GM10266 (cell line): ENCODE results near the gene TUFM.
"Not testable (repeated sequence)": the region's sequence is repeated elsewhere in the genome, so short reads cannot be mapped to it uniquely, and the experiment has no call there.

Experiments used
- DNase-seq: peaks from one replicate; pipeline ENCODE4 v3.0.0; 2012; ENCODE audit errors: extremely low spot score
- TF ChIP-seq, protein P1 (sequence below): IDR thresholded peaks from 2 replicates; pipeline ENCODE4 v1.5.1; 2012; ENCODE audit warnings: mild to moderate bottlenecking, low read depth; ENCODE audit not compliant: control insufficient read depth, insufficient read depth; ENCODE audit errors: missing control alignments

The TUFM gene

DNA sequence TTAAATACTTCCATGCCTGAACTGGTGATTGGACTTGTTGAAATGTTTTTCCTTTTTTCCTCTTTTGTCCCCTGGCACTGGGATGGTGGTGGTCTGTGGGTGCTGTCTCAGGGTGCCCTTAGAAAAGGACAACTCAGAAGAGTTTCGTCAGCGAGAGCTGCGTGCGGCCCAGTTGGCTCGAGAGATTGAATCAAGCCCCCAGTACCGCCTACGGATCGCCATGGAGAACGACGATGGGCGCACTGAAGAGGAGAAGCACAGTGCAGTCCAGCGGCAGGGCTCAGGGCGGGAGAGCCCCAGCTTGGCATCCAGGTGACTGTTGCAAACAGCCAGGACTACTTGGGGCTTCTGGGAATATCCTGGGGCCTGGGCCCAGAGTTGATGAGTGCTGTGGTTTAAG is 16.4 kb downstream of the TUFM start:
- TF ChIP-seq, protein P1, sequence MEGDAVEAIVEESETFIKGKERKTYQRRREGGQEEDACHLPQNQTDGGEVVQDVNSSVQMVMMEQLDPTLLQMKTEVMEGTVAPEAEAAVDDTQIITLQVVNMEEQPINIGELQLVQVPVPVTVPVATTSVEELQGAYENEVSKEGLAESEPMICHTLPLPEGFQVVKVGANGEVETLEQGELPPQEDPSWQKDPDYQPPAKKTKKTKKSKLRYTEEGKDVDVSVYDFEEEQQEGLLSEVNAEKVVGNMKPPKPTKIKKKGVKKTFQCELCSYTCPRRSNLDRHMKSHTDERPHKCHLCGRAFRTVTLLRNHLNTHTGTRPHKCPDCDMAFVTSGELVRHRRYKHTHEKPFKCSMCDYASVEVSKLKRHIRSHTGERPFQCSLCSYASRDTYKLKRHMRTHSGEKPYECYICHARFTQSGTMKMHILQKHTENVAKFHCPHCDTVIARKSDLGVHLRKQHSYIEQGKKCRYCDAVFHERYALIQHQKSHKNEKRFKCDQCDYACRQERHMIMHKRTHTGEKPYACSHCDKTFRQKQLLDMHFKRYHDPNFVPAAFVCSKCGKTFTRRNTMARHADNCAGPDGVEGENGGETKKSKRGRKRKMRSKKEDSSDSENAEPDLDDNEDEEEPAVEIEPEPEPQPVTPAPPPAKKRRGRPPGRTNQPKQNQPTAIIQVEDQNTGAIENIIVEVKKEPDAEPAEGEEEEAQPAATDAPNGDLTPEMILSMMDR = no peak
- DNase-seq = no peak

GRCh38 chr16:28826141-28826540 is 20.0 kb downstream of the TUFM start:
- TF ChIP-seq, protein P1 = no peak
- no peak for DNase-seq

- TF ChIP-seq, protein P1 = no peak
- no peak for DNase-seq
These were observed 21.5 kb downstream of the TUFM start for GRCh38 chr16:28824717-28824973.

- DNase-seq = peak; percentile 98
- TF ChIP-seq, protein P1 = peak; percentile 16
These were observed 22.1 kb downstream of the TUFM start for GRCh38 chr16:28823873-28824716.

GRCh38 chr16:28823291-28823872 is 22.8 kb downstream of the TUFM start:
- TF ChIP-seq, protein P1 = no peak

DNA sequence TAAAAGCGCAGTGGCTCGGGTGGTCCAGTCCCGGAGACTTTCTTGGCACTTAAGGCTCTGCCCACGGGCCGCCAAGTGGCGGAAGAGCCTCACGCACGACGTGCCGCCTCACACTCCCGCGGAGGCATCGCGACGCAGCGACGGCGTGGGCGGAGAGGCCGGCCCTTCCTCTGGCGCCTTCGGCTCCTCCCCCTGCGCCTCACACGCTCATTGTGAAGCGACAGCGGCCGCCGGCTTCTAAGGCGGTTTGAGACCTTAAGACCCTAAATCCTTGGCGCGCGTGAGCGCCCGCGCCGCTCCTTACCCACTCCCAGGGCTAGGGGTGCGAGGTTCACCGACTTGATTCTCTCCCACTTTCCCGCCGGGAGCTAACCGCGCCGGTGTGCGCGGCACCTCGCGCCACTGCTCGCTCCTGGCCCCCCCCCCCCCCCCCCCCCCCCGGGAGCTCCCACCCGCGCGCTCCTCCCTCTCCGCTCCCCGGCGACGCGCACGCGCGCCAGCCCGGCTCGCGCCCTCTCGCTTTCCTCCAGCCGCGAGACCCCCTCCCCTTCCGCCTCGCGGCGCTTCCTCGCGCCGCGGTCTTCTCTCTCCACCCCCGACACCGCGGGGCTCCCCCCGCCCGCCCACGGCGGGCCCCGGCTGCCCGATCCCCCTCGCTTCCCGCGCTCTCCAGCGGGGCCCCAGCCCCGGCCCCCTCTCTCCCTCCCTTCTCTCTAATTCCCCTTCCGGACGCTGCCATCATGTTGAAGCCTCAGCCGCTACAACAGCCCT is 23.4 kb downstream of the TUFM start, which contains the start of gene ATXN2L:
TSS of gene ATXN2L (plus strand) at position 480 of the 771 bp plus-strand sequence. CDS start at position 741, 261 bp downstream.
- TF ChIP-seq, protein P1 = no peak
- DNase-seq = peak; percentile 96

More at GRCh38 chr16:28823291-28823872, 22.8 kb downstream of the TUFM start:
- DNase-seq = no peak

DNA sequence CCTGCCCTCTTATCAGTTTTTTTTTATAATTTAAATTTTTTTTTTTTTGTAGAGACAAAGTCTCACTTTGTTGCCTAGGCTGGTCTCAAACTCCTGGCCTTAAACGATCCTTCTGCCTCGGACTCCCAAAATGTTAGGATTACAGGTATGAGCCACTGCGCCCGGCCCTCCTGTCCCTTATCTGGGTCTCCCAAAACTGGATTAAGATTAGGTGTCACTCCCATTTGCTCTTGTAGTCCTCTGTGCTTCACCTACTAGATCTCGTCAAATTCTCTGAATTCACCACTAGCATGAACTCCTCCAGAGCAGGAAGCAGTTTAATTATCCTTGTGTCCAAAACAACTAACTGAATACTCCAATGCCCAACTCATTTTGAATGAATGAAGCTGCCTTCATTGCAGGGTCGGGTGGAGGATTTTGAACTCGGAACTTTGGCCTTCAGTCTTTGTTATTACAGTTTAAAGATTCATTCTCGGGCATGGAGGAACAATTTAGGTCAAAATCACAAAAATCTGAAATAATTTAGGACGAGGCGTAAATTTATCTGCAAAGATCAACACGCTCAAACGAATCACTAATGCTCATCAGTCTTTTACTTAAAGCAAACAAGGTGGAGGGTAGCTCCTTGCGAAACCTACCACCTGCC is 24.2 kb downstream of the TUFM start:
- no peak for DNase-seq
- TF ChIP-seq, protein P1 = no peak

GRCh38 chr16:28820546-28820945 is 25.6 kb downstream of the TUFM start:
- not testable (repeated sequence) for DNase-seq
